DMS53 treated with DMSO at 0.1 percent for 48 hours (cell line): ENCODE results near the gene MBP.
"Not testable (repeated sequence)": the region's sequence is repeated elsewhere in the genome, so short reads cannot be mapped to it uniquely, and the experiment has no call there.

Source experiments
- DNase-seq: peaks from one replicate; lab custom pipeline; 2025; ENCODE audit not compliant: unreplicated experiment; lab: John Stamatoyannopoulos, UW

The MBP gene

GRCh38 chr18:77031662-77032061 is 100.9 kb downstream of the MBP start:
- no peak for DNase-seq

DNA sequence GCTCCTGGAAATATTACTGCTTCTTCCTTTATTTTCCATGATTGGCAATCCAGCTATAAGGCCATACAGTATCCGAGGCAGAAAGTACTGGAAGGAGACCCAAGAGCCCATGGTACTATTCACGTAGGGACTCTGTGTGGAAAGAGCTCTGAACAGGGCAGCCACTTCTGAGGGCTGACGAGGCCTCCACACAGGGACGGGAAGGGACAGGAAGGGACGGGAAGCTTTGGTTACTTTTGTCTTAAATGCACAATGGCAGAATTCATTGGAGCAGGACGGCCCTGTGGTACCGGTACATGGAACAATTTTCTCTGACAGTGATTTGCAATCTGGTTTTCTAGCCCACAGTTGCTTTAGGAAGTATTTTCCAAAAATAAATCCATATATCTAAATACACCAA is 102.4 kb downstream of the MBP start:
- DNase-seq: no peak

DNA sequence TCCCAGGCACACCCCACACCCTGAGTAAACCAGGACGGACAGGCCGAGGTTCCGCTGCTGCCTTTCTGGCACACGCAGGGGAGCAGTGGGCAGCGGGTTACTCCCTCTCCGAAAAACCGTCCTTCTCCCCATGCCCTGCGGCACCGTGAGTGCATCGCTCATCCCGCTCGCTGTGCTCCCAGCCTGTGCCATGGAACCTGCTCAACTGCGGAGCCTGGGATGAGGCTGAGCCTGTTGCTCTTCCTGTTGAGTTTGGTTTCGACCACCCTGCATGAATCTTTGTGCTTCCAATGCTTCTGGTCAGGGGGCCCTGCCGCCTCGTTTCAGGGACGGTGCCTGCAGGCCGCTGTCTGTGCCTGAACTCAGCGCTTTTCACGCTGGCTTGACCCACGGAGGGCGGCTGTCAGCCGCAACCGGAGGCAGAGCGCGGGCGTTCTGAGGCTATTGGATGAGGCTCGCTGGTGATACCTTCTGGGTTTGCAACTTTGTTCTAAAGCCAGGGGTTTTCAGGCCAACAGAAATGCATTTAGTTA is 106.7 kb downstream of the MBP start:
- DNase-seq: no peak

GRCh38 chr18:77025123-77025522 is 107.5 kb downstream of the MBP start:
- DNase-seq: no peak

- no peak for DNase-seq
These were observed 108.1 kb downstream of the MBP start for GRCh38 chr18:77024476-77024875.

- DNase-seq: no peak
These were observed 109.3 kb downstream of the MBP start for GRCh38 chr18:77023102-77023782.

DNA sequence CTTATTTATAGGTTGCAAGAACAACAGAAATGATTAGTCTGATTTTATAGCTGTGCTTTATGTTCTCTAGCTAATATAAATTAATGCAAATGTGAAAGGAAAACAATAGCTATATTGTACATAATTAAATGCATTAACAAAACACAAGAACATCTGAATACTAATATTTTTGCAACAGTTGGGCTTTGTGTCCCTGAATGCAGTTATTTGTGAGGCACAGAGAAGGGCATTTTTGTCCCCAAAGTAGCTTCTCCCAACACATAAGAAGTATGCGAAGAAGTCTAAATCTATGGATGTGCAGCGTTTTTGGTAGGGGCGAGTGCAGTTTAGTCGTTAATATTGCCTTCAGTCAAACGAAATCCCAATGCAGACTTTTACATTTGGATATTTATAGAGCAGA is 110.0 kb downstream of the MBP start:
- no peak for DNase-seq

- no peak for DNase-seq
These were observed 110.5 kb downstream of the MBP start for GRCh38 chr18:77022116-77022515.

DNA sequence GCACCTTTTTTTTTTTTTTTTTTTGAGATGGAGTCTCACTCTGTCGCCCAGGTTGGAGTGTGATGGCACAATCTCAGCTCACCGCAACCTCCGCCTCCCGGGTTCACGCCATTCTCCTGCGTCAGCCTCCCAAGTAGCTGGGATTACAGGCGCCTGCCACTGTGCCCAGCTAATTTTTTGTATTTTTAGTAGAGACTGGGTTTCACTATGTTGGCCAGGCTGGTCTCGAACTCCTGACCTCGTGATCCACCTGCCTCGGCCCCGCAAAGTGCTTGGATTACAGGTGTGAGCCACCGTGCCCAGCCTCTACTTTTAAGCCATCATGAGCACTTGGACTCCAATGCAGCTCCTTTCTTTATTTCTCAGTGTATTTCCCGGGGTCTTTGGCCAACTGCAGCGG is 111.1 kb downstream of the MBP start:
- not testable (repeated sequence) for DNase-seq

DNA sequence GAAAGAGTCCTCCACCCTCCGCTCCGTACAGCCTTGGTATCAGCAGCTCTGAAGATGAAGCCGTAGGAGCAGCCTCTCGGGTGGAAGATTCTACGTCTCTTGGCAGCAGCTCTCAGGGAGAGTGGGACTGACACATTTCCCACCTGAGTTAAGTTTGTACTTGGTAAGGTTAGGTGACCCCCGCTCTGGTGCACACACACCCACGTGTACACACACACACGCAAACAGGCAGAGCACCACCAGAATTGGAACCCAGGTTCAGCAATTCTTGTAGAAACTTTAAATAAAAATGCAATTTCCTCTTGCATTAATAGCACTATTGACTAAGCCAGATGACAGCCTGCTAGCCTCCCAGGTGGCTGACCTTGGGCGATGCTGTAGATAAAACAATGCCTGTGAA is 111.5 kb downstream of the MBP start:
- no peak for DNase-seq

GRCh38 chr18:77020561-77020960 is 112.0 kb downstream of the MBP start:
- no peak for DNase-seq

- no peak for DNase-seq
These were observed 112.9 kb downstream of the MBP start for GRCh38 chr18:77019641-77020040.

DNA sequence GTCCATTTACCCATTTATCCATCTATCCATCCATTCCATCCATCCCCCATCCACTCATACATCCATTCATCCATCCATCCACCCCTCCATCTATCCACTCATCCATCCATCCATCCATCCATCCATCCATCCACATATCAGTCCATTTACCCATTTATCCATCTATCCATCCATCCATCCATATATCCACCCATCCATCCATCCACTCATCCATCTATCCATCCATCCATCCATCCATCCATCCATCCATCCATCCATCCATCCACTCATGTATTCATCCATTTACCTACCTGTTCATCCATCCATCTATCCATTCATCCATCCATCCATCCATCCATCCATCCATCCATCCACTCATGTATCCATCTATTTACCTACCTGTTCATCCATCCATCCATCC is 113.9 kb downstream of the MBP start:
- not testable (repeated sequence) for DNase-seq

DNA sequence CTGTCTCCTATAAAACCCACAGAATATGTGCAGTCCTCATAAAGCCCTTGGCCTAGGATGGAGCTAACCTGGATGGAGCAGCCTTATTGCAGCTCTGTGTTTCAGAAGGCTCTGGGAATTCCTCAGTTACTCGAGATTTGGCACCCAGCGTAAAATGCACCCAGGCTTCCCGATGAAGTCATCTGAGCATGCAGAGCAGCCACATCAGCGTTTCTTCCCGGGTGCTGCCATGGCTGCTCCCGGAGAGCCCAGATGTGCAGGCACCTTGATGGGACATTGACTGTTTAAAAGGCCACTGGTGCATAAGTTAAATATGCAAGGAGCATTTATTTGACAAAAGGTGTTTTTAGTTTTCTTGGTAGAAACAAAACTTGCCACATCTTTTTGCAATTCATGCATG is 115.2 kb downstream of the MBP start:
- no peak for DNase-seq

GRCh38 chr18:77016936-77017335 is 115.6 kb downstream of the MBP start:
- DNase-seq: no peak

DNA sequence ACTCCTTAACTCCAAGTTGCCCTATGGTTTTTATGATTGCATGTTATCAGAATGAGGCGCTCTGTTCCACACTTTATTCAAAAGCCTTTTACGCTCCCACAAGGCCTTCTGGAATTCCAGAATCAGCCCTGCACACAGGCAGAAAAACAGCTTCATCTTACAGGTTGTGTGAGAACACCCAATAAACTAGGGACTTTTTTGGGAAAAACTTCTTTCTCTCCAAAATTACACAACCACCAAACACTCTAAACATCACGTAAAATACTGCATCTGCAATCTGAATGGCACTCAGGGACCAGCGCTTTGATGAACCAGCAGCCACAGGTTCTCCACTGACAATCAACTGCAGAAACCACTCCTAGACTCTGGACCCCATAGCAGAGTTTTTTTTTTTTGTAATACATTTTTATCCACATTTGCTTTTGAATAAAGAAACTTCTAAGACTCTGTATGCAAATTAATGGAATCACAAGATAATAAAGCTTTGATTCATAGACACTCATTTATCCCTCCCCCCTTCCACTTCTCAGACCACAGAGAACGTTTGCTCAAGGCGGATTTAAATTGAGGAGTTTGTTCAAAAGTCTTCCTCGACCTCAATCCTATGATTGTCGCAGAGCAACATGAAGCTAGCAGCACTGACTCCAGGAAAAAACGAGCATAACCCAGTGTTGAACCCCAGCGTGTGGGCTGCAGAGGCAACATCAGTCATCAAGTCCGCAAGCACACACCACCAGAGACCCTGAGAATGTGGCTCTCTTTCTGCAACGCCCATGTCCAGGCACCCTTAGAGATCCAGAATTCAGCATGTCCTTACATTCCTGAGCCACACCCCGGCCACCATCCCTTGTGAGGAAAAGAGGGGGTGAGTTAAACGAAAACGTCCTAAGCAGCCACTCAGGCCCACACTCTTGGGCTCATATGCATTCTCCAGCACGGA is 116.5 kb downstream of the MBP start:
- DNase-seq: no peak

GRCh38 chr18:77015169-77015568 is 117.4 kb downstream of the MBP start:
- DNase-seq: no peak

DNA sequence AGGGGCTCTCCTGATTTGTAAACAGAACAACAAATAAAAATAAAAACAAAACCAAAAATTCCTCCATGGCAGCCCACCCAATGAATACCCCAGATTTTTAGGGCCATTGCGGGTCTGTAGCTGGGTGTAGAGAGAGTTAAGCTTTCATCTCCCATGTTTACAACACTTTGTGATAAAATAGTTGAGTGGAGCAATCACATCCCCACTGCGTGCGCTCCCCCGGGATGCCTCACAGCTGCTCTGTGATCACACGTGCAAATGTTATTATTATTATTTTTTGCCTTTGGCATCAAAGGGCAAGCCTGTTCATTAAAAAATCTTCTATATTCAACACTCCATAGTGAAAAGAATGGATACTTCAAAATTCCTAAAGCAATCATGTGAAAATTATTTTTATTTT is 118.0 kb downstream of the MBP start:
- DNase-seq: no peak

DNA sequence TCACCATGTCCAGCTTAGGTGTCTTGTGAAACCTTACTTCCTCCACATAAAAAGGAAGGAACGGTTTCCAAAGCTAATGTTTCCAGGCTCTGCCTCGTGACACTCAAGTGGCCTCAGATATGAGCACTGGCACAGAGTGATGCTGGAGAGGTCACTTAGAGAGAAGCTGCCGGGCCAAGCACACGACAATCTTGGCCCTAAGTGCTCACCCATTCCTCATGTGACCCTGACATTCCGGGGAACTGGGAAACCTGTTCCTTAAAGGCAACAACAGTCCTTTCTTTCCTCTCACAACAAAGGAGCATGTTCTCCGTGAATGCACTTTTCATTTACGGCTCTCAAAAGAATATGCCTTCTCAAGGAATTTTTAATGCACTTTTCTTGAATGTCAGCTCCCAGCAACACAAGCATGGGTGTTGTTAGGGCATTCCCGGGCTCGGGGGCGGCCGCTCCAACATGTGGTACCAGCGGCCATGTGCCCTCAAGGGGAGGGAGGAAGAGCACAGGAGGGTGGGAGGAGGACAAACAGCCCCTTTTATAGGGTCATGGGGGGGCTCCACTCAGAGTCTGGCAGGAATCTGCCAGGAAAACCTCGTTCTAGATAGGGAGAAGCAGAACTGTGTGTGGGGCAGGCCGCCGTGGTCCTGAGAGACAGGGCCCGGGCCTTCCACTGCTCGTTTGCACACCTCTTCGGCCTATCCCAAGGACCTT is 118.6 kb downstream of the MBP start:
- no peak for DNase-seq

DNA sequence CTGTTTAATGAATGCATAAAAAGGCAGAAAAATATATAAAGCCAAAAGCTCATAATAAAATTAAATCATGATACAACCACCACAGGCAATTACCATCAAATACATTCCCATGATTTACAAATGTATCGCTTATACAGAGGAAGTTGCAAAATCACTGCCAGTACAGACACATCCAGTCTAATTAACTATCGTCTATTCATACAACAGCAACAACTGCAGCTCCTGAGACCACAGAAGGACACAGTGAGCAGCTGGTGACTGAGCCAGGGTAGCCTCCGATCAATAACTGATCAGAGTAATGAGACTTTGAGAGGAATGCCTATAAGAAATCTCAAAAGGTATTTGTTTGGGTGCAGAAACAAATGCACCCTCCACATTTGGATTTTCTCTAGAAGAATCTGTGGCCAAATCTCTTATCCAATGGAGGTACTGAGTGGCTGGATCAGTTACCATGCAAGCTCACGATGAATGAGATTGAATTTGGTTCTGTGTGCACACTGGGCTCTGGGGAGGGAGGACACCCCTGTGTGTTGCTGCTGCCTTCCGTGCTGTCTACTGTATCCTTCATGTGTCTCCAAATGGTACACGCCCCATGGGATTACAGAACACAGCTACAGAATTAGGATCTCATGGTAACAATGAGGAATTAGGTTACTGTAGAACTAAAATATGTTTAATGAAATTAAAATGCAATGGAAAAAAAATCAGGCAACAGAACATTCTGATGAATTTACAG is 119.6 kb downstream of the MBP start:
- DNase-seq: no peak

GRCh38 chr18:77012120-77012519 is 120.5 kb downstream of the MBP start:
- no peak for DNase-seq
